Putamen (tissue), 1 donor: ENCODE measurements around the gene TRABD2B.
"Not testable (repeated sequence)": the region's sequence is repeated elsewhere in the genome, so short reads cannot be mapped to it uniquely, and the experiment has no call there.

ENCODE experiments used
- DNase-seq: peaks from one replicate; pipeline ENCODE4 v3.0.0-alpha.2; 2016; ENCODE audit warnings: low spot score

TRABD2B gene

DNA sequence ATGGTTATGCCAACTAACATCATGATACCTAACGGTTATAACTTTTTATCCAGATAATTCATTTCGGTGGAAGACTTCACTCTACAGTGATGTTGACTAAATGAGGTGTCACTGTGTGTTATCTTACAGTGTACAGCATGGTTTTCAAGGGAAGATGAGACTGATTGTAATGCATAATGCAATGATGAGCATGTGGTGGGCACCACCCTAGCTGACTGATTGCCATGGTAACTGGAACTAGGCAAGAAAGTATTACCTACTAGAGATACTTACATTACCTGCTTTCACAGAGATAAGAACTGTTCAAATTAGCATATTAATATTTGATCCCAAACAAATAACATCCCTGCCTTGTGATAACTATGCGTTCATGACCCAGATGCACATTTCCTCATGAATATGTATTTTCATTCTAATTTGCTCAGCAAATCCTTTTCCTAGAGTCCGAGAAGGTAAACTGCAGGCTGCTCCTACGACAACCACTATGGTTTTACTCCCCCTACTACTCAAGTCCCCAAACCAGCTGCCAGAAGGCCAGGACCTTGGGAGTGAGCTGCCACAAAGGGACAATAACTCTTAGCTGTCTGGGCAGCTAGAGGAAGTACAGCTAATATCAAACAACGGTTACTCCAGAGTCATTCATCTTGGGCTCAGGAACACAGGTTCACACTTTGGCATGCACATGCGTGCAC is 29.2 kb downstream of the TRABD2B start:
- DNase-seq: no peak

GRCh38 chr1:47965816-47966215 is 31.4 kb downstream of the TRABD2B start:
- DNase-seq: no peak

DNA sequence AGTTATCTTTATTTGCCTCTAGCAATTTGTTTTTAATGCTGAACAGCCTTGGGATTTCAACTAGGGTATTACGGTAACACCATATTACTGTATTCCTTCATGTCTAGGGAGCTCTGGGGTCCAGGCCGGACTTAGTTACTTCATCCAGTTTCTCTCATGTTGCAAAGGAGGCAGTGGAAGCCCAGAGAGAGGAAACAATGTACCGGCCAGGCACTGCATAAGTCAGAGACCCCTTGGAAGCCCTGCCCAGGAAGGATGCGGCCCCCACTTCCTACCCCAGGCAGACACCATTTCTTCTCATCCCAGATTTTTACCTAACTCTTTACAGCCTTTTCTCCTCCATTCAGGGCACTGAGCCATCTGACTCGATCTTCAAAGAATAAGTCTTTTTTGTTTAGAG is 32.5 kb downstream of the TRABD2B start:
- no peak for DNase-seq

DNA sequence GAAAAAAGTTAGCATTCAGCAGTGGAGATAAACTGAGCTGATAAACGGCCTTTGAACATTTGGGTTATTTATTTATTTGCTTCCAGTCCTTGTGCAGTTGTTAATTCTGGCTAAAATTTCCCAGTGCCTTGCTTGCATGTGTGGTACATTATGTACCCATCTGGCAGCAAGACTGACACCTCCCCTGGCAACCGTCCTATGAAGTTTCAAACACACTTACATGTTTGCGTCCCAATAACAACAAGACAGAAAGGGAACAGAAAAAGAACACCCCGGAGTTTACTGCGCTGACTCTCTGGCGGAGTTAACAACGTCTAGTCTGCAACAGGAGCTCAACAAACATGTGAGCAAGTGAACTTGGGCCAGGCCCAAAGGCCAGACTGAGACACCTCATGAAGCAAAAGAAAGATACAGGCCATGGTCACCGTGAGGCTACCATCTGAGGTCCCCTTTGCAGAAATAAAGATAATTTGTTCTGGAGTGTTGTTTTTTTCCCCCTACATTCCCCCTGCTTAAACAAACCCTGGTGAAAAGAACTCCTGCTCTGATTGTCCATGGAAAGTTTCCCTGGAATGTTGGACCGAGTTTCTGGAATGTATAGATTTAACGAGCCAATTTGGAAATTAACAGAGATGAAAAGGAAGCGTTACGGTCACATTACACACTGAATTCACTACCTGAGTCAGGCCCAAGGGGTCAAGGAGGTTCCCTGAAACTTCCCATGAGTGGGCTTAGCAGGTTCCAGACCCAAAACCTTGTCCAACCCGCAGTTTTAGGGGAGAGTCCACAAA is 33.4 kb downstream of the TRABD2B start:
- DNase-seq: no peak

DNA sequence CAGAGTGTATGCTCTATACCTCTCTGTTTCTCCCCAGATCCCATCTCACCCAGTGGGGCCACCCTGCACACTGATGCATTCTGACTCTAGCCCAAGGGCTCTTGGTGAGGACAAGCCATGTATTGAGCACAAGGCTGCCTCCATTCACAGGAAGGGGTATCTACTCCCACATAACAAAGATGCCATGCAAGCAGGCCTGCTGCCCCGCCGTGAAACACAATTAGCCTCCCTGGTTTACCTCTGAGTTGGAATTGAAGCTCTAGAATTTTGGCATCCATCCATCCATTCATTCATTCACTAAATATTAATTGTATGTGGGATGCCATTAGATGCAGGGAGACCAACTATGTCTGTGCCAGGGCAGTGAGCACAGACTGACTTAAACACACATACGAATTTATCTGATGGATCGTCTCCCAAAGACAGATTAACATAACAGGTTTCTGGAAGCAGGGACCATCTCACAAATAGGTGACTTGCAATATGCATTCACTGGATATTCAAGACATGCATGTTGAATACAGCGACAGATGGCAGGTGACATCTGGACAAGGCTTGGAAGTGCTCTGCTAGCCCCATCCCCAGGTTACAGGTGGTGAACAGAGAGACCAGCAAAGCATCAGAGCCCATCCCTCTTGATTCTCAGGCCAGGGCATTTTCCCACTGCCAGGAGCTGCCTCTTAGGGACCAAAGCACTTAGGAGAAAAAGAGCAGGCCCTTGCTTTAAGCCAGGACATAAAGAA is 34.3 kb downstream of the TRABD2B start:
- no peak for DNase-seq

DNA sequence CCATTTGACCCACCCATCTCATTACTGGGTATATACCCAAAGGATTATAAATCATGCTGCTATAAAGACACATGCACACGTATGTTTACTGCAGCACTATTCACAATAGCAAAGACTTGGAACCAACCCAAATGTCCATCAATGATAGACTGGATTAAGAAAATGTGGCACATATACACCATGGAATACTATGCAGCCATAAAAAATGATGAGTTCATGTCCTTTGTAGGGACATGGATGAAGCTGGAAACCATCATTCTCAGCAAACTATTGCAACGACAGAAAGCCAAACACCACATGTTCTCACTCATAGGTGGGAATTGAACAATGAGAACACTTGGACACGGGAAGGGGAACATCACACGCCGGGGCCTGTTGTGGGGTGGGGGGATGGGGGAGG is 35.4 kb downstream of the TRABD2B start:
- not testable (repeated sequence) for DNase-seq

DNA sequence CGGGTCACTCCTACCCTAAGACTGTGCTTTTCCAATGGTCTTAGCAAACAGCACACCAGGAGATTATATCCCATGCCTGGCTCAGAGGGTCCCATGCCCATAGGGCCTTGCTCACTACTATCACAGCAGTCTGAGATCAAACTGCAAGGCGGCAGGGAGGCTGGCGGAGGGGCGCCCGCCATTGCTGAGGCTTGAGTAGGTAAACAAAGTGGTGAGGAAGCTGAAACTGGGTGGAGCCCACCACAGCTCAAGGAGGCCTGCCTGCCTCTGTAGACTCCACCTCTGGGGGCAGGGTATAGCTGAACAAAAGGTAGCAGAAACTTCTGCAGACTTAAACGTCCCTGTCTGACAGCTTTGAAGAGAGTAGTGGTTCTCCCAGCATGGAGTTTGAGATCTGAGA is 40.7 kb downstream of the TRABD2B start:
- DNase-seq: not testable (repeated sequence)

DNA sequence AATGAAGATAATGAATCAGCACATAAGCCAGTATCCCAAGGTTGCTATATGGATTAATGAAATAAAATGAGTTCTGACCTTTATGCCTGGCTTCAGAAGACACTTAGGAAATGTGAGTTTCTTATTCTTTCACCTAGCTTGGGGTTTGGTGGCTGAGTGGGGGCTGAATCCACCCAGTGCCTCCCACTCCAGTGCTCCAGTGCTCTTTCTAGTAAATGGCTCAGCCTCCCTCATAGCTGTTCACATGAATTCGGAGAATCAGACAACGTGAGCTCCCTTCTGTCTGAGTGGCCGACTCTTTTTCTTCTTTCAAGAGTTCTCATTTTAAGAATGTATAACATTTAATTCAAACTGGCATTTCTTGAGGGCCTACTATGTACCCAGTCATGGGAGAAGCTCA is 43.5 kb downstream of the TRABD2B start:
- DNase-seq: no peak

GRCh38 chr1:47951545-47952235 is 45.5 kb downstream of the TRABD2B start:
- DNase-seq: no peak

DNA sequence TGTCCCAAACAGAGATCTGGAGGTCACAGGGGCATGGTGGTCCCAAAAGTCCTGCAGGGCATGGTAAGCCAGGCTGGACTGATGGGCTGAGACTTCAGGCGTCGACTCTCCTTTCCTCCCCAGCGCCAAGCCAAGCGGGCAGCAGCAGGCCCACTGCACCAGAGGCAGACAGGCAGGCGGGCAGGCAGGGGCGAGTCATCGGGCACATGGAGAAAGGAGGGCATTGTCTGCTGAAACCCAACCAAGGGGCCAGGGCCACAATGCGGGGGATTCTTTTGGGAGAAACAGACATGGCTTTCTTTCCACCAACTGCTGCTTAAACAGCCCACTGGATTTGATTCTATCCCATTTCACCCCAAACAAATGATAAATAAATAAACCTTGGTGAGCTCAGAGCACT is 46.2 kb downstream of the TRABD2B start:
- DNase-seq: peak; percentile 82

DNA sequence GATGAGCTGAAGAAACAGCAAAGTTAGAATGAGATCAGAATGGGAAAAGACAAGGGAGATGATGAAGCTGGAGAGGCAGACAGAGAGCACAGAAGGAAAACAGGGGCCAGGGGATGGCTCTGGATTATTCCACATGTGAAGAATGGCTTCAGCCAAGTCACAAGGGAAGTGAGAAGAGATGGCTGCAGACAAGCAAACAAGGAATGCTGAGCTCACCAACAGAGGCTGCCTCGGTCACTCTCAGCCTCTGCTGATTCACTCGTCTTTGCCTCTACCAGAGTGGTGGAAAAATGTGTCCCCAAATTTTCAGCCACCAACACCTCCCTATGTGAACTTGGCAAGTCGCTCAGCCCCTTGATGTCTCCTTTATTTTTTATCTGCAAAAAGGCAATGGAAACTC is 46.7 kb downstream of the TRABD2B start:
- no peak for DNase-seq

- no peak for DNase-seq
Observed at GRCh38 chr1:47948126-47948525, 49.1 kb downstream of the TRABD2B start.

GRCh38 chr1:47947531-47947930 is 49.7 kb downstream of the TRABD2B start:
- DNase-seq: no peak

GRCh38 chr1:47944561-47944960 is 52.6 kb downstream of the TRABD2B start:
- DNase-seq: no peak

- DNase-seq: no peak
Observed at GRCh38 chr1:47942240-47942629, 55.0 kb downstream of the TRABD2B start.

DNA sequence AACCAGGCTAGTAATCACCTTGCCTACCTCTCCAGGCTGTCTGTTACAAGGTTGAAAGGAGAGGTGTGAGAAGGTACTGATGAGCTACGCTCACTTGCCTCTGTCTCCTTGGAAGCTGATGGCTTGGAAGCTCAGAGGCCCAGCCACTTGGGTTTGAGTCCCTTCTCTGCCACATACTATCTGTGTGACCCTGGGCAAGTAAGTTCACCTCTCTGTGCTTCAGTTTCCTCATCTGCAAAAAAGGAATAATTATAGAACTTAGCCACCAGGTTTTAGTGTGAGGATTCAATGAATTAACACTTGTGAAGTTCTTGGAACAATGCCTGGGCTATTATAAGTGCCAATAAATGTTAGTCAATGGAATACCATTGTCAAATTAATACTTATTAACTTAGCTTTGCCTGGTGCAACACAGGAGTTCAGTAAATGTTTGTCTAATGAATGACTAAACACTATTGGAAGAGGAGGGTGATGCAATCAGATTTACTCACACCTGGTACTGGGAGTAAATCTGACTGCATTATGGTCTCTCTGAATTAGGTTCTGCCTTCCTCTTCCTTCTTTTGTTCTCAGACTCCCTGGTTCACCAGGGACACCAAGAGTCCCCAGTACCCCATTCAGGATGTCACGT is 55.5 kb downstream of the TRABD2B start:
- no peak for DNase-seq

DNA sequence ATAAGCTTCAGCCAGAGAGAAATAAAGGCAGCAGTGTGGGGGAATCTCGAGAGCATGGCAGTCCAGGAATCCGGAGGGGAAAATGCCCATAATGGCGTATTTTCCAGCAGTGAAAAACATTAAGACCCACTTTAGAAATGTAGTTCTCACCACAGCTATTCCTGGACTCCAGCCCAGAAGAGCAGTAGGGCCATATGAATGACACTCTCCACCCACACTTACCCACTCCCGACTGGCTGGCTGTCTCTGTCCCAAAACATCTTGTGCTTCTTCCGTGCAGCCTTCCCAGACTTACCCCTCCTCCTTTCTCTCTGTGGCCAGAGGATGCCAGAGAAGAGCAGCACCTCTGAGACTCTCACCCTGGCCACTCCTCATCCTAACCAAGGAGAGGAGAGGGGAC is 56.4 kb downstream of the TRABD2B start:
- no peak for DNase-seq

DNA sequence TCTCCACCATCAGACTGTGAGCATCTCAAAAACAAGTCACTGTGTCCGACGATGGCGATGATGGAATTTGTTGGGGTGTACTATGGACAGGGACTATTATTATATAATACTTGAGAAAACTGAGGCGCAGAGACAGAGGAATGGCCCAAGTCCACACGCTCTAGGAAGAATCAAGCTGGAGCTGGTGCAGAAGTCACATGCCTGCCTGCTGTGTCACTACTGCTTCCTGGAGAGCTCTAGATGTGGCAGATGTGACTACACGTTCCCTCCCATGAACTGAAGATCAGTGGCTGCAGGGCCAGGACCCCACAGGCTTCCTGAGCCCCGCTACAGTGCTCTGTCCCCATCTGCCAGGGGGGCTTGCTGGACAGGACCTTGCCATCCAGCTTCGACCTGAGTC is 56.9 kb downstream of the TRABD2B start:
- no peak for DNase-seq

- DNase-seq: no peak
Observed at GRCh38 chr1:47938520-47938919, 58.7 kb downstream of the TRABD2B start.

DNA sequence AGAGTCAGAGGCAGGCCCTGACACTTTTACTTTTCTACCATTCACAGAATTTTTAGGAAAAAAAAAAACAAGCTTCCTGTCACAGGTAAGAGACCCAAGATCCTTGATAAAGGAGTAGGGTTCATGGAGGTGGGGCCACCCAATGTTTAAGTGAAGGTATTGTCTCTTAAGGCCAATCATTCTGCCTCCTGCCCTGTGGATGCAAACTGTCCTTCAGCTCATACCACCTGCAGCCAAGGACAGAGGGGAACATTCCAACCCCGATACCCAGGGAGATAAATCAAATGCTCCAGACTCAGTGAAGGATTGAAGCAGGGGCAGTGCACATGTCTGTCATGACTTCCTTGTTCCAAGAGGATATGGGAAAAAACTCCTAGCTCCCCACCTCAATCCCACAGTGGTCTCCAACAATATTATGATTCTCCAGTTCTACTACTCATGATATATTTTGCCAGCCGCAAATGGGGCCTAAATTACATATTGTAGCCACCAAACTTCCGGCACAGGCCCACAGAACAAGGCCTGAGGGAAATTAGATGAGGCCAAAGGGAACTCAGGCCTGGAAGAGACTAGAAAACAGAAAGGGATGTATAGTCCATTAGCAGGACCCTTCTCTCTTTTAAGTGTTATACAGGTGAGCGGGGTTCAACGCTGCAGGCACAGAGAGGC is 59.5 kb downstream of the TRABD2B start:
- no peak for DNase-seq

DNA sequence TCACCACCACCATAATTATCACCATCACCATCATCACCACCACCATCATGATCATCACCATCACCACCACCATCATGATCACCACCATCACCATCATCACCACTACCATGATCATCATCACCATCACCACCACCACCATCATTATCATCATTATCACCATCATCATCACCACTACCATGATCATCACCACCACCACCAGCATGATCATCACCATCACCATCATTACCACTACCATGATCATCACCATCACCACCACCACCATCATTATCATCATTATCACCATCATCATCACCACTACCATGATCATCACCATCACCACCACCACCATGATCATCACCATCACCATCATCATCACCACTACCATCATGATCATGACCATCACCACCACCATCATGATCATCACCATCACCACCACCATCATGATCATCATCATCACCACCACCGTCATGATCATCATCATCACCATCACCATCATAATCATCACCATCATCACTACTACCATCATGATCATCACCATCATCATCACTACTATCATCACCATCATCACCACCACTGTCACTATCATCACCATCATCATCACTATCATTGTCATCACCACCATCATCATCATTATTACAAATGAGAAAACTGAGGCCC is 60.2 kb downstream of the TRABD2B start:
- DNase-seq: no peak
